Measurements from ENCODE around the gene SH3PXD2B. TPM values are rescaled to one million over a fixed set of nuclear protein-coding genes. Genes with fewer than 3 reads are reported as not detected.

The SH3PXD2B gene
- total and polyA plus RNA-seq, 11 donors: 1.1 to 22.7 (median 6.9) TPM

DNA sequence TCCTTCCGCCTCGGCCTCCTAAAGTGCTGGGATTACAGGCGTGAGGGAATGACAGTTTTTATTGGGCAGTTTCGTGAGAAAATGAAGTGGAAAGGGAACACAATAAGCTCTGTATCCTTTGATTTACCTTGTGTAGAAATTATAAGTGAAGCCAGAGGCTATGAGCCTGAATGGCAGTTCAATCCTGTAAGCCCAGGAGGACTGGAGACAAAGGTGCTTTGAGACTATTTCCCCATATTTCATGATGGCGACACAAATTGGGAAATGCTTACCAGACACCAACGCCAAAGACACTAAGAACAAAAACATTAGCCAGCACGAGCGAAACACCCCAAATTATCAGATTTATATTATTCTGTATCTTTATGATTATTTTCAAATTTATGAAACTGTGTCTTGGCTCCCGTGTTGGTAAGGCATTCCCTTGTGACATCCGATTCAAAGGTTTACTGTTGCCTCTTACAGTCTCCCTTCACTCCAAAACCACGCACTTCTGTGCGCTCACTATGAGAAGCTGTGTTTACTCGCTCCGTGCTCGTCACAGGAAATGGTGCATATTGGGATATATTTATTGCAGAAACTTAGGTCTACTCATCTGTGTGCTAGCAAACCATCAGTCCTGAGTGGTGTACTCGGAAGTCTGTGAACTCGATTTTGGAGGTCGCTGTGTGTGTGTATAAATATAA, 73.9 kb downstream of the SH3PXD2B start:
- intact Hi-C loops (cut with DNase I): no loop called here
- H3K9me3 ChIP-seq: no peaks in the 10 kb centered on the region
- no peak for DNase-seq
- peaks cover 0 to 52% (median 13%) of the 10 kb centered on the region in 9 donors for H3K36me3 ChIP-seq
- peak in 1 of 4 donors; percentile 8 for ATAC-seq
- WGBS, 4 donors: 77 to 90% (median 86%) methylated on average over 18 of the region's 18 CpGs
- no peaks in the 10 kb centered on the region for H3K27me3 ChIP-seq
- peak overlapping the region in 1 of 12 donors; percentile 58 for H3K27ac ChIP-seq
- TF ChIP-seq, protein P1, sequence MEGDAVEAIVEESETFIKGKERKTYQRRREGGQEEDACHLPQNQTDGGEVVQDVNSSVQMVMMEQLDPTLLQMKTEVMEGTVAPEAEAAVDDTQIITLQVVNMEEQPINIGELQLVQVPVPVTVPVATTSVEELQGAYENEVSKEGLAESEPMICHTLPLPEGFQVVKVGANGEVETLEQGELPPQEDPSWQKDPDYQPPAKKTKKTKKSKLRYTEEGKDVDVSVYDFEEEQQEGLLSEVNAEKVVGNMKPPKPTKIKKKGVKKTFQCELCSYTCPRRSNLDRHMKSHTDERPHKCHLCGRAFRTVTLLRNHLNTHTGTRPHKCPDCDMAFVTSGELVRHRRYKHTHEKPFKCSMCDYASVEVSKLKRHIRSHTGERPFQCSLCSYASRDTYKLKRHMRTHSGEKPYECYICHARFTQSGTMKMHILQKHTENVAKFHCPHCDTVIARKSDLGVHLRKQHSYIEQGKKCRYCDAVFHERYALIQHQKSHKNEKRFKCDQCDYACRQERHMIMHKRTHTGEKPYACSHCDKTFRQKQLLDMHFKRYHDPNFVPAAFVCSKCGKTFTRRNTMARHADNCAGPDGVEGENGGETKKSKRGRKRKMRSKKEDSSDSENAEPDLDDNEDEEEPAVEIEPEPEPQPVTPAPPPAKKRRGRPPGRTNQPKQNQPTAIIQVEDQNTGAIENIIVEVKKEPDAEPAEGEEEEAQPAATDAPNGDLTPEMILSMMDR (IDR thresholded peaks at IDR 0.05): no peak
- no peak for TF ChIP-seq POLR2A (IDR thresholded peaks at IDR 0.05)
- no peak overlapping the region for H3K4me3 ChIP-seq
- peaks cover 0 to 8% (median 2%) of the 10 kb centered on the region in 12 donors for H3K4me1 ChIP-seq

DNA sequence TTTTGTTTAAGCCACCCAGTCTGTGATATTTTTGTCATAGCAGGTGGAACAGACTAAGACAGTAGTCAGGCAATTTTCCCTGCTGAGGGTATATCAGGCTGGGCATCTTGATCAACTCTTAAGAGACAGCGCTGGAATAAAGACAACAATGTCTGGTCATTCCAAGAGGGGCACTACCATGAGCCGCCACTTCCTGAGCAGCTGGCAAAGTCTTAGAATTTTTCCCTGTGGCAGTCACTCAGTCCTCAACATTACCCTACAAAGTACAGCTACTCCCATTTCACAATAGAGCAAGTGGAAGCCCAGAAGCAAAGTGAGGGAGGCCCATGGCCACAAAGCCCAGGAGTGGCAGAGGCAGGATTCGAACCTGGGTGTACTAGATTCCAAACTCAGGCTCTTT, 74.8 kb downstream of the SH3PXD2B start:
- DNase-seq (no peak), ATAC-seq (no peak)
- 64 to 96% (median 84%) methylated on average over 3 of the region's 3 CpGs for WGBS, 4 donors
- H3K36me3 ChIP-seq: peaks cover 0 to 56% (median 13%) of the 10 kb centered on the region in 9 donors
- H3K4me3 ChIP-seq: no peak overlapping the region
- H3K27me3 ChIP-seq: no peaks in the 10 kb centered on the region
- H3K4me1 ChIP-seq: peaks cover 0 to 8% (median 2%) of the 10 kb centered on the region in 12 donors
- no peak overlapping the region for H3K27ac ChIP-seq
- H3K9me3 ChIP-seq: no peaks in the 10 kb centered on the region
- intact Hi-C loops (cut with DNase I): no loop called here
- TF ChIP-seq, protein P1 (IDR thresholded peaks at IDR 0.05): no peak
- TF ChIP-seq POLR2A (IDR thresholded peaks at IDR 0.05): no peak

DNA sequence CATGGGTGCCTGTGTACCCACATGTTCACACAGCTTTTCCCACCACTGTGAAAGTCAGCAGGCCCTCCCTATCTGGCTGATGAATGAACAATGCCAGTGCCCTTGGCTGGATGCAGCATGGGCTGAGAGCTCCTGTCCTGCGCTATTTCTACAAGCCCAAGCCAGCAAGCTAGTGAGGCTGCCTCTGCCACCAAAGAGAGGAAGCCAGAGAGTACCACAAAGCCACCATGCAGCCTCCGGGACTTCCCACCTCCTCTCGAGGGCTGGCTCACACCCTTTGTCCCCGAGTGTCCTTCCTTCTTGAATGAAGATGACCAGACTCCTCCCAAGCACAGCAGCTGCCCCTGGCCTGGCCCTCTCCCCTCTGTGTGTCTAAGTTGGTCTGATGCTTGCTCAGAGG, 76.5 kb downstream of the SH3PXD2B start:
- H3K27me3 ChIP-seq: no peaks in the 10 kb centered on the region
- no peak overlapping the region for H3K4me3 ChIP-seq
- H3K36me3 ChIP-seq: peaks cover 0 to 52% (median 13%) of the 10 kb centered on the region in 9 donors
- no peak overlapping the region for H3K27ac ChIP-seq
- no peak for TF ChIP-seq POLR2A (IDR thresholded peaks at IDR 0.05)
- TF ChIP-seq, protein P1 (IDR thresholded peaks at IDR 0.05): no peak
- no peak for DNase-seq
- no peak for ATAC-seq
- H3K9me3 ChIP-seq: no peaks in the 10 kb centered on the region
- intact Hi-C loops (cut with DNase I): no loop called here
- 84 to 100% (median 92%) methylated on average over 1 to 4 of the region's 4 CpGs for WGBS, 4 donors
- H3K4me1 ChIP-seq: peaks cover 0 to 8% (median 2%) of the 10 kb centered on the region in 12 donors

DNA sequence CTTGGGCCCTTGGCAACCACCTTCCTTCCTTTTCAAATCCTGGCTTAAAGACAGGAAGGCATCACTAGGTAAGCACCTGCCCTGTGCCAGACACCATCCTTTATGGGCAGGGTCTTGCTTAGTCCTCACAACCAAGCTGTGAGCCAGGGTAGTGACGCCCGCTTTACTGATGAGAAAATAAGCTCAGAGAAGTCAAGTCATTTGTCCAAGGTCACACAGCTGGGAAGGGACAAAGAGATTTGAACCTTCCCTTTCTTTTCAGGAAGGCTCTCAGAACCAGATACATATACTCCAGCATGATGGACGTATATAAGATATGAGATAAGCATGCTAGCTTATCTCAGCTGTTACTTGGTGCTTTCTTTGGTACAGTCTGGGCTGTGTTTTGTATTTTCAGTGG, 76.9 kb downstream of the SH3PXD2B start:
- Histone ChIP-seq H3K27ac (no peak overlapping the region), H3K4me3 (no peak overlapping the region), H3K27me3 (no peaks in the 10 kb centered on the region), H3K36me3 (peaks cover 0 to 52% (median 13%) of the 10 kb centered on the region in 9 donors), H3K4me1 (peaks cover 0 to 8% (median 2%) of the 10 kb centered on the region in 12 donors), H3K9me3 (no peaks in the 10 kb centered on the region)
- DNase-seq (no peak), ATAC-seq (no peak)
- TF ChIP-seq, protein P1 (IDR thresholded peaks at IDR 0.05): no peak
- TF ChIP-seq POLR2A (IDR thresholded peaks at IDR 0.05): no peak
- intact Hi-C loops (cut with DNase I): no loop called here
- WGBS, 4 donors: 90 to 96% (median 91%) methylated on average over 3 of the region's 3 CpGs
